GM10248 (cell line): ENCODE data around the gene STS.

Experiments used
- CTCF ChIA-PET: fragments of 300-600 bp; sonication (Branson Sonifier 250); formaldehyde crosslinking; extraction: SDS; loops from one replicate; lab custom pipeline; 2021; ENCODE audit warnings: antibody characterized with exemption; lab: Yijun Ruan, JAX
- POLR2A ChIA-PET: fragments of 350-650 bp; sonication (Branson Sonifier 250); formaldehyde crosslinking; extraction: SDS; loops from one replicate; lab custom pipeline; 2020; ENCODE audit warnings: antibody characterized with exemption; lab: Yijun Ruan, JAX
- DNase-seq: peaks from one replicate; pipeline ENCODE4 v3.0.0; 2012; ENCODE audit errors: extremely low spot score
- CTCF ChIP-seq: IDR thresholded peaks from 2 replicates; pipeline ENCODE4 v1.5.1; 2012; ENCODE audit warnings: mild to moderate bottlenecking, low read depth; ENCODE audit errors: extremely low read depth, missing control alignments, control extremely low read depth

STS gene

DNA sequence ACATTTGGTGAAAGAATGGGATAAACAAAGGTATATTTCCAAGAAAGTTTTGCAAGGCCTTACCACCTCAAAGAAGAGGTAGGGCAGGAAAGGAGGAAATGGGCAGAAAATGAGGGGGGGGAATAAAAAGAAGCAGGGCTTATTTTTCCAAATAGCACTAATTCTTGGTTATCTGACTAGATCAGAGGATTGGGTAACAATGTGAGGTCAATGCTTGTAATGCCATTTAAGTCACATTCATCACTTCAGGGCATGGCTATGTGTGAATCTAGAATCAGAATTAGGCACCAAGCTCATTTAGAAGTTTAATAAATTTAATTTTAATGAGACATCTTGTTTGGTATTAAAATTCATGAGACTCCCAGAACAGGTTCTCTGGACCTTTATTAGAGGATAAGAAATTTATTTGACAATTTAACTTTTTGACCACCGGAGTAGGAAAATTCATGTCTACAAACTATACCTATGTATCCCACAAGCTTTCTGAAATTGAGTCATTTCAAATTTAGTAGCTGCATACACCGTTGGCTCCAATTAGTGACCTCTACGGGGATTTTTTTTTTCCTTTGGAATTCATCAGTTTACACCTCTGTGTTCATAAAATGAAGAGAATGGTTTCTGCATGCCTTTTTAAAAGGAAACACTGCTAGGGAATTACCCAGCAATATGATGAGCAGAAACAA is 1.4 kb upstream of the STS start:
- no peak for TF ChIP-seq CTCF
- DNase-seq = no peak
- ChIA-PET CTCF (no interaction called here), POLR2A (interaction anchor here (1.7 kb wide), 1 partner anchor 36 kb away, joined by 7 read pairs; no protein-coding TSS in a partner anchor)

DNA sequence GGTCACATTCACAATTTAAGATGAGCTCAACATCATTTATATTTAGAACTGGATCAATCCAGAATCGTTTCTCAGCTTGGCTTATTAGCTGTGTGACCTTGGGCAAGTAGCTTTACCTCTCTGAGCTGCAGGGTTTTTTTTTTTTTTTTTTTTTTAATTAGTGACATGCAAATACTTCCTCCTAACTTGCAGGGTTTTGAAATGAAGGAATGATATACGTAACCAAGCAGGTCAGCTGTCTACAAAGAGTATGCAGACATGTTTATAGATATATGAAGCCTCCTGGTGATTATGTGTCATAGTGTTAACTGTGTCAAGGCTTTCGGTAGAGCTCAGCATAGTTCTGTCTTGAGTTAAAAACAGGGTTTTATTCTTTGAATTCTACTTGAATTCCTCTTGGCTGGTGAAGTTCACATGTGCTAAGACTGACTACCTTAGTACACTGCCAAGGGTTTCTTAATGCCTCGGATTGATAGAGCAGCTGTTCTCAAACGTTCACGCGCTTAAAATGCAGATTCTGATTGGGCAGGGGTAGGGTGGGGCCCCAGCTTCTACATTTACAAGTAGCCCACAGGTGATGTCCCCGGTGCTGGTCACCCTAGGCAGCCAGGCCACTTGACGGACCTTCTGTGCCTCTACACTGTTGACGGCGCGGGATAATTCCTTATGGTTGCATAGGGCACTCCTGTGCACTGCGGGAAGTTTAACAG is 654 bp upstream of the STS start:
- CTCF ChIA-PET = interaction anchor here (2.0 kb wide), 1 partner anchor 17 kb away, joined by 5 read pairs; no protein-coding TSS in a partner anchor
- no peak for TF ChIP-seq CTCF
- peak; percentile 26 for DNase-seq
- POLR2A ChIA-PET = interaction anchor here (1.7 kb wide), 1 partner anchor 36 kb away, joined by 7 read pairs; no protein-coding TSS in a partner anchor

GRCh38 chrX:7147978-7148854 is 704 bp downstream of the STS start, which contains the start of gene PUDP:
TSS of gene PUDP (minus strand) at chrX:7148153. CDS start at chrX:7148113, 40 bp downstream.
- POLR2A ChIA-PET = no interaction called here
- CTCF ChIA-PET = interaction anchor here (1.0 to 2.0 kb wide), 2 partner anchors 15 to 18 kb away, joined by 3 to 5 read pairs; no protein-coding TSS in a partner anchor
- DNase-seq = peak; percentile 95
- TF ChIP-seq CTCF = no peak

DNA sequence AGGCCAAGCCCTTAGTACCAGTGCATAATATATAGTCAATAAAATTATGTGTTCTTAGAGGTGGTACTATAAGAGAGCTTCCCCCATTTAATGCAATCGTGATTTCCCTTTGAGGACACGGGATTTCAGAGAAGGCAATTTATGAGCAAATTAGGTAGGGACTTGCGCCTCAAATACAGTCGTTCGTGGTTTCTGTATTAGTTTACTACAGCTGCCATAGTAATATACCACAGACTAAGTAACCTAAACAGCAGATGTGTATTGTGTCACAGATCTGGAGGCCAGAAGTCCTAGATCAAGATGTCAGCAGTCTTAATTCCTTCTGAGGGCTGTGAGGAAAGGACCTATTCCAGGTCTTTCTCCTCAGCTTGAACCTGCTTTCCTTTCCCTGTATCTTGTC is 1.9 kb downstream of the STS start:
- POLR2A ChIA-PET = interaction anchor here (0.6 kb wide), 1 partner anchor 200 kb away, joined by 4 read pairs; no protein-coding TSS in a partner anchor
- CTCF ChIA-PET = interaction anchor here (2.0 kb wide), 1 partner anchor 19 kb away, joined by 5 read pairs; no protein-coding TSS in a partner anchor
- peak; percentile 21 for DNase-seq

DNA sequence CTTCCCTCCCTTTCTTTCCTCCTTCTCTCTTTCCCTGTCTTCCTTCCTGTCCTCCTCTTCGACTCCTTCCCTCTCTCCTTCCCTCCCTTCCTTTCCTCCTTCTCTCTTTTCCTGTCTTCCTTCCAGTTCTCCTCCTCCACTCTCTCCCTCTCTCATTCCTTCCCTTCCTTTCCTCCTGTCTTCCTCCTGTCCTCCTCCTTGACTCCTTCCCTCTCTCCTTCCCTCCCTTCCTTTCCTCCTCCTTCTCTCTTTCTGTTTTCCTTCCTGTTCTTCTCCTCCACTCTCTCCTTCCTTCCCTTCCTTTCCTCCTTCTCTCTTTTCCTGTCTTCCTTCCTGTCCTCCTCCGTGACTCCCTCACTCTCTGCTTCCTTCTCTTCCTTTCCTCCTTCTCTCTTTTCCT is 5.7 kb downstream of the STS start:
- POLR2A ChIA-PET = no interaction called here
- CTCF ChIA-PET = interaction anchor here (2.3 kb wide), 1 partner anchor 39 kb away, joined by 5 read pairs; no protein-coding TSS in a partner anchor
- TF ChIP-seq CTCF = no peak
- DNase-seq = no peak

More for the DNA sequence above, 1.9 kb downstream of the STS start:
- TF ChIP-seq CTCF = no peak
